Stomach (tissue), 9 donors: Measurements from ENCODE around the gene TLL2. TPM values are rescaled to one million over a fixed set of nuclear protein-coding genes. Genes with fewer than 3 reads are reported as not detected.

Source experiments
- DNase-seq, 2 donors: peaks; one replicate each; pipeline versions ENCODE4 v3.0.0 to v3.0.0-alpha.2; 2013 to 2019
- H3K27ac ChIP-seq, 5 donors: fragments of 200-600 bp in 4 of 5; sonication (generic) in 4 of 5; one replicate each; pipeline ENCODE4 v1.5.1; 2013 to 2019; ENCODE audit warnings: mild to moderate bottlenecking in 1 of 5, moderate library complexity in 1 of 5
- H3K27me3 ChIP-seq, 3 donors: fragments of 200-600 bp; sonication (generic); one replicate each; pipeline ENCODE4 v1.5.1; 2017 to 2019; ENCODE audit warnings: mixed run types in 1 of 3
- H3K36me3 ChIP-seq, 4 donors: fragments of 200-600 bp; sonication (generic); 1 replicate in 3 of 4; 2 replicates in 1 of 4; pipeline ENCODE4 v1.5.1; 2016 to 2019
- H3K4me1 ChIP-seq, 4 donors: fragments of 200-600 bp; sonication (generic); one replicate each; pipeline ENCODE4 v1.5.1; 2016 to 2019
- H3K4me3 ChIP-seq, 4 donors: fragments of 200-600 bp; sonication (generic) in 3 of 4; one replicate each; pipeline ENCODE4 v1.5.1; 2016 to 2019; ENCODE audit warnings: mild to moderate bottlenecking in 1 of 4
- H3K9me3 ChIP-seq, 4 donors: fragments of 200-600 bp; sonication (generic); one replicate each; pipeline ENCODE4 v1.5.1; 2016 to 2019
- CTCF ChIP-seq, 7 experiments: fragments of 450-650 bp in 4 of 7; fragments of 200-600 bp in 3 of 7; sonication (generic) in 3 of 7; IDR thresholded peaks; one replicate each; pipeline ENCODE4 v1.5.1; 2016 to 2019; ENCODE audit warnings: antibody characterized with exemption in 7 of 7, control low read depth in 2 of 7, mild to moderate bottlenecking in 1 of 7
- EP300 ChIP-seq: sonication (generic); formaldehyde crosslinking; IDR thresholded peaks from one replicate; pipeline ENCODE4 v1.6.1; 2017; ENCODE audit warnings: antibody characterized with exemption
- POLR2A ChIP-seq, 4 donors: fragments of 450-650 bp; IDR thresholded peaks; one replicate each; pipeline ENCODE4 v1.6.1; 2016; ENCODE audit warnings: antibody characterized with exemption in 4 of 4, control low read depth in 2 of 4, mild to moderate bottlenecking in 1 of 4, moderate library complexity in 1 of 4
- POLR2AphosphoS5 ChIP-seq, 3 donors: sonication (generic); formaldehyde crosslinking; IDR thresholded peaks; one replicate each; pipeline ENCODE4 v1.6.1; 2016; ENCODE audit warnings: antibody characterized with exemption in 3 of 3
- WGBS, 5 donors: extraction: QIAGEN DNeasy Blood & Tissue Kit in 3 of 5; methylation state at CpG; one replicate each; pipeline versions ENCODE4 v1.1.5 to v1.1.7; 2013 to 2018; 5-methylcytosine and 5-hydroxymethylcytosine counted together
- intact Hi-C: fragments of 100-400 bp; cut with DNase I; formaldehyde crosslinking; loops from one replicate; pipeline ENCODE4 v1.15.1; 2023; ENCODE audit warnings: low total_unique reads
- polyA plus RNA-seq, 3 donors: library from polyadenylated mRNA; stranded (reverse); fragments of 200-250 nt; gene quantifications; one replicate each; pipeline ENCODE4 v1.2.3, GENCODE V29; 2013
- total RNA-seq, 5 donors: library from RNA; depleted of rRNA; stranded (reverse); fragments of >200 nt; gene quantifications; one replicate each; pipeline versions ENCODE4 v1.1.0 to v1.2.3, GENCODE V29; 2014 to 2016
- donor health status: healthy with polysubstance abuse.
- donor health status: Bipolar disorder and iron deficiency.
- donor health status: healthy.

TLL2 gene
- total and polyA plus RNA-seq, 8 donors = 0.37 to 1.4 (median 0.57) TPM; not detected in 2

- no peak overlapping the region for H3K4me3 ChIP-seq
- no peaks in the 10 kb centered on the region for H3K36me3 ChIP-seq
- no peaks in the 10 kb centered on the region for H3K9me3 ChIP-seq
- TF ChIP-seq POLR2AphosphoS5 (IDR thresholded peaks at IDR 0.05) = no peak
- H3K27ac ChIP-seq = no peak overlapping the region
- DNase-seq = no peak
- intact Hi-C loops = no loop called here
- peaks cover 0 to 47% (median 0%) of the 10 kb centered on the region in 3 donors for H3K27me3 ChIP-seq
- WGBS, 5 donors = 54 to 77% (median 73%) methylated on average over 13 of the region's 13 CpGs
- peaks cover 0 to 5% (median 0%) of the 10 kb centered on the region in 4 donors for H3K4me1 ChIP-seq
Observed at GRCh38 chr10:96413151-96413787, 100.5 kb downstream of the TLL2 start.

GRCh38 chr10:96411716-96412320 is 101.9 kb downstream of the TLL2 start:
- DNase-seq = no peak
- no peak overlapping the region for H3K4me3 ChIP-seq
- no peaks in the 10 kb centered on the region for H3K36me3 ChIP-seq
- TF ChIP-seq CTCF (IDR thresholded peaks at IDR 0.05) = no peak
- TF ChIP-seq EP300 = no peak
- TF ChIP-seq POLR2A (IDR thresholded peaks at IDR 0.05) = no peak
- no peak for TF ChIP-seq POLR2AphosphoS5 (IDR thresholded peaks at IDR 0.05)
- WGBS, 5 donors = 70 to 80% (median 76%) methylated on average over 10 of the region's 10 CpGs
- no peak overlapping the region for H3K27ac ChIP-seq
- intact Hi-C loops = no loop called here
- no peaks in the 10 kb centered on the region for H3K9me3 ChIP-seq
- peaks cover 0 to 5% (median 0%) of the 10 kb centered on the region in 4 donors for H3K4me1 ChIP-seq
- peaks cover 0 to 59% (median 0%) of the 10 kb centered on the region in 3 donors for H3K27me3 ChIP-seq

- no peak for DNase-seq
- Histone ChIP-seq H3K4me1 (no peaks in the 10 kb centered on the region), H3K27me3 (peaks cover 0 to 69% (median 0%) of the 10 kb centered on the region in 3 donors), H3K27ac (no peak overlapping the region), H3K4me3 (no peak overlapping the region), H3K36me3 (no peaks in the 10 kb centered on the region), H3K9me3 (no peaks in the 10 kb centered on the region)
- WGBS, 5 donors = 79 to 88% (median 83%) methylated on average over 11 of the region's 11 CpGs
- no peak for TF ChIP-seq POLR2A (IDR thresholded peaks at IDR 0.05)
- TF ChIP-seq CTCF (IDR thresholded peaks at IDR 0.05) = no peak
- TF ChIP-seq POLR2AphosphoS5 (IDR thresholded peaks at IDR 0.05) = no peak
- no peak for TF ChIP-seq EP300
- intact Hi-C loops = no loop called here
Observed at GRCh38 chr10:96410296-96410695, 103.4 kb downstream of the TLL2 start.

- no peak overlapping the region for H3K4me3 ChIP-seq
- WGBS, 5 donors = 57 to 77% (median 76%) methylated on average over 1 of the region's 1 CpG
- peaks cover 0 to 61% (median 0%) of the 10 kb centered on the region in 3 donors for H3K27me3 ChIP-seq
- no peak for TF ChIP-seq EP300
- no peak for TF ChIP-seq POLR2AphosphoS5 (IDR thresholded peaks at IDR 0.05)
- no peak for TF ChIP-seq CTCF (IDR thresholded peaks at IDR 0.05)
- no peak for TF ChIP-seq POLR2A (IDR thresholded peaks at IDR 0.05)
- no peaks in the 10 kb centered on the region for H3K9me3 ChIP-seq
- no peak overlapping the region for H3K27ac ChIP-seq
- DNase-seq = no peak
- H3K4me1 ChIP-seq = no peaks in the 10 kb centered on the region
- intact Hi-C loops = no loop called here
- H3K36me3 ChIP-seq = no peaks in the 10 kb centered on the region
Observed at GRCh38 chr10:96408201-96408600, 105.5 kb downstream of the TLL2 start.

- Histone ChIP-seq H3K9me3 (no peaks in the 10 kb centered on the region), H3K27me3 (peaks cover 0 to 58% (median 0%) of the 10 kb centered on the region in 3 donors), H3K27ac (no peak overlapping the region), H3K4me3 (no peak overlapping the region), H3K36me3 (no peaks in the 10 kb centered on the region), H3K4me1 (no peaks in the 10 kb centered on the region)
- TF ChIP-seq POLR2AphosphoS5 (IDR thresholded peaks at IDR 0.05) (no peak), POLR2A (IDR thresholded peaks at IDR 0.05) (no peak), EP300 (no peak), CTCF (IDR thresholded peaks at IDR 0.05) (no peak)
- intact Hi-C loops = no loop called here
- WGBS, 5 donors = 81 to 86% (median 83%) methylated on average over 15 of the region's 15 CpGs
- DNase-seq = no peak
Observed at GRCh38 chr10:96407560-96408069, 106.1 kb downstream of the TLL2 start.
